Activated CD4-positive, alpha-beta T cell treated with anti-CD3 and anti-CD28 coated beads, Interleukin-2, amount 10 ng/mL, durations not matched to agents 7 days and 5 days (primary cell): Measurements from ENCODE around the gene MTMR3. TPM values are rescaled to one million over a fixed set of nuclear protein-coding genes. Genes with fewer than 3 reads are reported as not detected.
A peak's percentile ranks its signal among the peaks of the same experiment; 100 is the strongest.
"Not testable (repeated sequence)": the region's sequence is repeated elsewhere in the genome, so short reads cannot be mapped to it uniquely, and the experiment has no call there.

ENCODE experiments used
- CTCF ChIA-PET: fragments of 350-600 bp; sonication (Branson Sonifier 250); formaldehyde crosslinking; loops from one replicate; lab custom pipeline; 2021; ENCODE audit warnings: antibody characterized with exemption; lab: Charles Lee
- POLR2A ChIA-PET: fragments of 350-600 bp; sonication (Branson Sonifier 250); formaldehyde crosslinking; loops from one replicate; lab custom pipeline; 2021; ENCODE audit warnings: antibody characterized with exemption; lab: Charles Lee
- DNase-seq: peaks from one replicate; pipeline ENCODE4 v3.0.0-alpha.2; 2020
- H3K27ac Mint-ChIP-seq: one replicate; pipeline ENCODE4 v1.8.0; 2021; ENCODE audit warnings: mild to moderate bottlenecking, moderate library complexity, mixed read lengths
- H3K27me3 Mint-ChIP-seq: one replicate; pipeline ENCODE4 v1.8.0; 2021; ENCODE audit warnings: mixed read lengths
- H3K36me3 Mint-ChIP-seq: one replicate; pipeline ENCODE4 v1.8.0; 2021; ENCODE audit warnings: low read depth, mixed read lengths
- H3K4me1 Mint-ChIP-seq: one replicate; pipeline ENCODE4 v1.8.0; 2021; ENCODE audit warnings: mixed read lengths
- H3K4me3 Mint-ChIP-seq: one replicate; pipeline ENCODE4 v1.8.0; 2021; ENCODE audit warnings: mild to moderate bottlenecking, moderate library complexity, mixed read lengths
- H3K9me3 Mint-ChIP-seq: one replicate; pipeline ENCODE4 v1.8.0; 2021; ENCODE audit warnings: mixed read lengths
- total RNA-seq, 2 experiments: library from RNA; stranded (reverse); gene quantifications; one replicate each; pipeline ENCODE4 v1.2.3, GENCODE V29; 2021

The MTMR3 gene
- total RNA-seq, 2 experiments from 2014 or later = 24.3 to 27.9 TPM

GRCh38 chr22:30045494-30045887 lies 162.5 kb downstream of the MTMR3 start:
- ChIA-PET POLR2A (no interaction called here), CTCF (interaction anchor here (1.3 kb wide), 1 partner anchor 9 kb away, joined by 3 read pairs; no protein-coding TSS in a partner anchor)
- Mint-ChIP-seq H3K9me3 (no peaks in the 10 kb centered on the region), H3K4me1 (peaks cover 13% of the 10 kb centered on the region), H3K27ac (no peak overlapping the region), H3K4me3 (no peak overlapping the region), H3K27me3 (peaks cover 5% of the 10 kb centered on the region), H3K36me3 (no peaks in the 10 kb centered on the region)
- DNase-seq = no peak

GRCh38 chr22:30045901-30046715 lies 163.1 kb downstream of the MTMR3 start:
- Mint-ChIP-seq H3K4me1 (peaks cover 13% of the 10 kb centered on the region), H3K27ac (peak overlapping the region; percentile 68), H3K27me3 (peaks cover 1% of the 10 kb centered on the region), H3K9me3 (no peaks in the 10 kb centered on the region), H3K36me3 (no peaks in the 10 kb centered on the region), H3K4me3 (no peak overlapping the region)
- POLR2A ChIA-PET = no interaction called here
- no peak for DNase-seq
- CTCF ChIA-PET = interaction anchor here (0.9 to 1.8 kb wide), 4 partner anchors 10 to 19 kb away, joined by 3 to 4 read pairs (median 4); no protein-coding TSS in a partner anchor

- Mint-ChIP-seq H3K27ac (peak overlapping the region; percentile 81), H3K36me3 (no peaks in the 10 kb centered on the region), H3K27me3 (peaks cover 1% of the 10 kb centered on the region), H3K4me1 (peaks cover 13% of the 10 kb centered on the region), H3K4me3 (no peak overlapping the region), H3K9me3 (no peaks in the 10 kb centered on the region)
- DNase-seq = no peak
- ChIA-PET CTCF (interaction anchor here (0.9 to 1.8 kb wide), 4 partner anchors 9 to 19 kb away, joined by 3 to 4 read pairs (median 4); no protein-coding TSS in a partner anchor), POLR2A (no interaction called here)
Measured at GRCh38 chr22:30046716-30047363, 163.9 kb downstream of the MTMR3 start.

- H3K4me3 Mint-ChIP-seq = no peak overlapping the region
- CTCF ChIA-PET = interaction anchor here (0.6 to 1.8 kb wide), 4 partner anchors 9 to 473 kb away, joined by 3 to 4 read pairs (median 4); no protein-coding TSS in a partner anchor
- no peaks in the 10 kb centered on the region for H3K9me3 Mint-ChIP-seq
- no peaks in the 10 kb centered on the region for H3K36me3 Mint-ChIP-seq
- peak; percentile 68 for DNase-seq
- H3K27me3 Mint-ChIP-seq = peaks cover 1% of the 10 kb centered on the region
- H3K4me1 Mint-ChIP-seq = peaks cover 13% of the 10 kb centered on the region
- H3K27ac Mint-ChIP-seq = peak overlapping the region; percentile 81
- POLR2A ChIA-PET = no interaction called here
Measured at GRCh38 chr22:30047364-30047738, 164.4 kb downstream of the MTMR3 start.

GRCh38 chr22:30048681-30049080 lies 165.7 kb downstream of the MTMR3 start:
- Mint-ChIP-seq H3K27me3 (peaks cover 1% of the 10 kb centered on the region), H3K27ac (no peak overlapping the region), H3K9me3 (no peaks in the 10 kb centered on the region), H3K36me3 (no peaks in the 10 kb centered on the region), H3K4me3 (no peak overlapping the region), H3K4me1 (peaks cover 13% of the 10 kb centered on the region)
- POLR2A ChIA-PET = no interaction called here
- no peak for DNase-seq
- CTCF ChIA-PET = interaction anchor here (0.5 kb wide), 1 partner anchor 818 kb away, joined by 3 read pairs; no protein-coding TSS in a partner anchor

- no peak overlapping the region for H3K4me3 Mint-ChIP-seq
- H3K4me1 Mint-ChIP-seq = no peaks in the 10 kb centered on the region
- H3K27me3 Mint-ChIP-seq = peaks cover 10% of the 10 kb centered on the region
- peaks cover 7% of the 10 kb centered on the region for H3K9me3 Mint-ChIP-seq
- no peak overlapping the region for H3K27ac Mint-ChIP-seq
- ChIA-PET CTCF (no interaction called here), POLR2A (no interaction called here)
- DNase-seq = no peak
- no peaks in the 10 kb centered on the region for H3K36me3 Mint-ChIP-seq
Measured at GRCh38 chr22:30054067-30054763, 171.2 kb downstream of the MTMR3 start.

- Mint-ChIP-seq H3K27ac (no peak overlapping the region), H3K36me3 (no peaks in the 10 kb centered on the region), H3K4me1 (no peaks in the 10 kb centered on the region), H3K4me3 (no peak overlapping the region), H3K9me3 (peaks cover 7% of the 10 kb centered on the region), H3K27me3 (peaks cover 13% of the 10 kb centered on the region)
- ChIA-PET POLR2A (no interaction called here), CTCF (interaction anchor here (0.6 kb wide), 1 partner anchor 223 kb away, joined by 3 read pairs; no protein-coding TSS in a partner anchor)
- no peak for DNase-seq
Measured at GRCh38 chr22:30054764-30055069, 171.7 kb downstream of the MTMR3 start.

- Mint-ChIP-seq H3K9me3 (peaks cover 7% of the 10 kb centered on the region), H3K36me3 (no peaks in the 10 kb centered on the region), H3K4me1 (no peaks in the 10 kb centered on the region), H3K27ac (no peak overlapping the region), H3K4me3 (no peak overlapping the region), H3K27me3 (peaks cover 12% of the 10 kb centered on the region)
- DNase-seq = no peak
- POLR2A ChIA-PET = no interaction called here
- CTCF ChIA-PET = interaction anchor here (0.5 to 2.0 kb wide), 3 partner anchors 9 to 336 kb away, joined by 3 to 4 read pairs (median 3); no protein-coding TSS in a partner anchor
Measured at GRCh38 chr22:30056015-30056414, 173.0 kb downstream of the MTMR3 start.

GRCh38 chr22:30057375-30057774 lies 174.4 kb downstream of the MTMR3 start:
- POLR2A ChIA-PET = no interaction called here
- Mint-ChIP-seq H3K36me3 (no peaks in the 10 kb centered on the region), H3K27me3 (peaks cover 18% of the 10 kb centered on the region), H3K27ac (no peak overlapping the region), H3K4me1 (no peaks in the 10 kb centered on the region), H3K9me3 (peaks cover 7% of the 10 kb centered on the region), H3K4me3 (no peak overlapping the region)
- no peak for DNase-seq
- CTCF ChIA-PET = no interaction called here

GRCh38 chr22:30059346-30060020 lies 176.5 kb downstream of the MTMR3 start:
- H3K27ac Mint-ChIP-seq, DNase-seq: not testable (repeated sequence)

GRCh38 chr22:30061094-30061493 lies 178.1 kb downstream of the MTMR3 start:
- DNase-seq, POLR2A ChIA-PET, H3K4me1 Mint-ChIP-seq, H3K27ac Mint-ChIP-seq, H3K4me3 Mint-ChIP-seq, H3K36me3 Mint-ChIP-seq: not testable (repeated sequence)
- CTCF ChIA-PET = interaction anchor here (0.7 kb wide), 2 partner anchors 11 to 393 kb away, joined by 3 to 4 read pairs; no protein-coding TSS in a partner anchor
- Mint-ChIP-seq H3K9me3 (peaks cover 18% of the 10 kb centered on the region), H3K27me3 (peaks cover 38% of the 10 kb centered on the region)

More at GRCh38 chr22:30059346-30060020, 176.5 kb downstream of the MTMR3 start:
- H3K36me3 Mint-ChIP-seq, H3K4me1 Mint-ChIP-seq, POLR2A ChIA-PET, CTCF ChIA-PET, H3K4me3 Mint-ChIP-seq: not testable (repeated sequence)
- Mint-ChIP-seq H3K9me3 (peaks cover 15% of the 10 kb centered on the region), H3K27me3 (peaks cover 32% of the 10 kb centered on the region)

GRCh38 chr22:30062259-30062658 lies 179.3 kb downstream of the MTMR3 start:
- peaks cover 3% of the 10 kb centered on the region for H3K36me3 Mint-ChIP-seq

More at GRCh38 chr22:30062259-30062658, 179.3 kb downstream of the MTMR3 start:
- POLR2A ChIA-PET = no interaction called here
- no peak for DNase-seq
- peaks cover 34% of the 10 kb centered on the region for H3K27me3 Mint-ChIP-seq
- H3K27ac Mint-ChIP-seq = no peak overlapping the region
- CTCF ChIA-PET = no interaction called here
- no peaks in the 10 kb centered on the region for H3K4me1 Mint-ChIP-seq
- no peak overlapping the region for H3K4me3 Mint-ChIP-seq
- H3K9me3 Mint-ChIP-seq = peaks cover 14% of the 10 kb centered on the region
